ENCODE results near the gene MTHFD2L.
A peak's percentile ranks its signal among the peaks of the same experiment; 100 is the strongest.
"Not testable (repeated sequence)": the region's sequence is repeated elsewhere in the genome, so short reads cannot be mapped to it uniquely, and the experiment has no call there.

Gene MTHFD2L

GRCh38 chr4:74327762-74328161 lies 169.8 kb downstream of the MTHFD2L start:
- Histone ChIP-seq H3K4me1 (ENCODE audit: control insufficient read depth, insufficient read depth, low read length) (peaks cover 13% of the 10 kb centered on the region), H3K4me2 (ENCODE audit: low read length) (peak overlapping the region; percentile 48), H3K27me3 (ENCODE audit: control insufficient read depth, insufficient read depth, low read length) (no peaks in the 10 kb centered on the region), H3K9me3 (replicated peaks; ENCODE audit: low read length) (no peaks in the 10 kb centered on the region), H3K36me3 (ENCODE audit: insufficient read depth, low read length) (no peaks in the 10 kb centered on the region), H3K4me3 (ENCODE audit: low read length) (no peak overlapping the region), H3K9ac (ENCODE audit: low read depth, low read length) (peak overlapping the region; percentile 34)

GRCh38 chr4:74328501-74328900 lies 170.6 kb downstream of the MTHFD2L start:
- Histone ChIP-seq H3K4me3 (ENCODE audit: low read length) (no peak overlapping the region), H3K9ac (ENCODE audit: low read depth, low read length) (no peak overlapping the region), H3K4me2 (ENCODE audit: low read length) (no peak overlapping the region), H3K27me3 (ENCODE audit: control insufficient read depth, insufficient read depth, low read length) (no peaks in the 10 kb centered on the region), H3K4me1 (ENCODE audit: control insufficient read depth, insufficient read depth, low read length) (peaks cover 13% of the 10 kb centered on the region), H3K9me3 (replicated peaks; ENCODE audit: low read length) (no peaks in the 10 kb centered on the region), H3K36me3 (ENCODE audit: insufficient read depth, low read length) (no peaks in the 10 kb centered on the region)

DNA sequence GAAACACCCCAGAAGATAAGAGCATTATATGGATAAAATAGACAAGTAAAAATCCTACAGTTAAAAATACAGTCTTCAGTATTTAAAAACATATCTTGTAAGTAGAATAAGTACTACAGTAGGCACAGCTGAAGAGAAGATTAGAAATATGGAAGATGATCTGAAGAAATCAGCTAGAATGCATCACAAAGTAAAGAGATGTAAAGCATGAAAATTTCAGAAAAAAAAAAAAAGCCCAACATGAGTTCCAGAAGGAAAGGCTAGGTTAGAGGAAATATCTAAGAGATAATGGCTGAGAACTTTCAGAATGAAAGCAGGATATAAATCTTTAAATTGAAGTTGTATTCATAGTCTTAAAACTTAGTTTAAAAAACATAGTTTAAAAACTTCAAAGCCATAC lies 171.4 kb downstream of the MTHFD2L start:
- no peaks in the 10 kb centered on the region for H3K36me3 ChIP-seq (ENCODE audit: insufficient read depth, low read length)
- H3K4me1 ChIP-seq (ENCODE audit: control insufficient read depth, insufficient read depth, low read length) = peaks cover 13% of the 10 kb centered on the region
- no peak overlapping the region for H3K9ac ChIP-seq (ENCODE audit: low read depth, low read length)
- no peaks in the 10 kb centered on the region for H3K27me3 ChIP-seq (ENCODE audit: control insufficient read depth, insufficient read depth, low read length)
- H3K9me3 ChIP-seq (replicated peaks; ENCODE audit: low read length) = no peaks in the 10 kb centered on the region
- H3K4me3 ChIP-seq (ENCODE audit: low read length) = no peak overlapping the region
- H3K4me2 ChIP-seq (ENCODE audit: low read length) = no peak overlapping the region

- H3K27me3 ChIP-seq (ENCODE audit: control insufficient read depth, insufficient read depth, low read length) = no peaks in the 10 kb centered on the region
- no peaks in the 10 kb centered on the region for H3K36me3 ChIP-seq (ENCODE audit: insufficient read depth, low read length)
- H3K4me1 ChIP-seq (ENCODE audit: control insufficient read depth, insufficient read depth, low read length) = peaks cover 13% of the 10 kb centered on the region
- no peak overlapping the region for H3K4me2 ChIP-seq (ENCODE audit: low read length)
- no peak overlapping the region for H3K4me3 ChIP-seq (ENCODE audit: low read length)
- H3K9me3 ChIP-seq (replicated peaks; ENCODE audit: low read length) = no peaks in the 10 kb centered on the region
- no peak overlapping the region for H3K9ac ChIP-seq (ENCODE audit: low read depth, low read length)
Measured at GRCh38 chr4:74330295-74330750, 172.4 kb downstream of the MTHFD2L start.

DNA sequence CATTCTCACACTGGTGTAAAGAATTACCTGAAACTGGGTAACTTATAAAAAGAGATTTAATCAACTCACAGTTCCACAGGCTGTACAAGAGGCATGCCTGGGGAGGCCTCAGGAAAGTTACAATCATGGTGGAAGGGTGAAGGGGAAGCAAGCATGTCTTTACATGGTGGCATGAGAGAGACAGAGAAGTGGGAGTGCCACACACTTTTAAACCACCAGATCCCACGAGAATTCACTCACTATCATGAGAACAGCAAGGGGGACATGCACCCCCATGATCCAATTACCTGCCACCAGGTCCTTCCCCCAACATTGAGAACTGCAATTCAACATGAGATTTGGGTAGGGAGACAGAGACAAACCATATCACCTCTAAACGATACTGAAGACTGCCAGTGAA lies 173.3 kb downstream of the MTHFD2L start:
- no peak overlapping the region for H3K4me2 ChIP-seq (ENCODE audit: low read length)
- peaks cover 13% of the 10 kb centered on the region for H3K4me1 ChIP-seq (ENCODE audit: control insufficient read depth, insufficient read depth, low read length)
- H3K4me3 ChIP-seq (ENCODE audit: low read length) = no peak overlapping the region
- no peaks in the 10 kb centered on the region for H3K36me3 ChIP-seq (ENCODE audit: insufficient read depth, low read length)
- no peaks in the 10 kb centered on the region for H3K9me3 ChIP-seq (replicated peaks; ENCODE audit: low read length)
- H3K9ac ChIP-seq (ENCODE audit: low read depth, low read length) = no peak overlapping the region
- H3K27me3 ChIP-seq (ENCODE audit: control insufficient read depth, insufficient read depth, low read length) = no peaks in the 10 kb centered on the region

DNA sequence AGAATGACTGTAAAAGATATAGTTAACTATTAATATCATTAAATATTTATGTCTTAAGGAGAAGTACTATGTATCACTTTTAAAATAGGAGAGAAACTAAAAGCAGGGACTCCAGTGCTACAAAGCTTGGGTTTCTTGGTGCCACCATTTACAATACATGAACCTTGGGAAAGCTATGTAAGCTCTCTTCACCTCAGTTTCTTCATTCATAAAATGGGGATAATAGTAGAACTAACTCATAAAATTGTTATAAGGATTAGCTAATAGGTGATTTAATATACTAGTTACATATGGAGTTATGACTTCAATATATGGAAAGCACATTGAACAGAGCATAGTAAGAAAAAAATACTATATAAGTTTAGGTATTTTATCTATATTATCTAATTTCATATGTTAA lies 174.0 kb downstream of the MTHFD2L start:
- no peak overlapping the region for H3K9ac ChIP-seq (ENCODE audit: low read depth, low read length)
- no peak overlapping the region for H3K4me2 ChIP-seq (ENCODE audit: low read length)

DNA sequence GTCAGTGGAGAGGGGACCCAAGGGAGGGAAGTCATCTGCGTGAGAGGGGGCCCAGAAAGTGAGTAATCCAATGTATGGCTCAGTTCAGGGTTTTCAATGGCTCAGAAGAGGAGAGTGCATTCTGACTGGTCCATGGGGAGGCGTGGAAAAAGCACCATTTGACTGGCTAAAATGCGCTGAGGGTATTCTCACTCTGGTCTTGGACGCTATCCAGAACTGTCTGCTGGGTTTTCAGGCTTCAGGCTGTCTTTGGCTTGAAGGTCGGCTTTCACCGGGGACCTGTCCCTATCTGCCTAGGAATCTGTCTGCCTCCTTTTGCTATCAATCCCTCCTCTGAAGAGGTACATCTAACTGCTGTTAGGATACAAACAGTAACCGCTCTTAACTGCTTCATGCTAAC lies 176.7 kb downstream of the MTHFD2L start:
- Histone ChIP-seq H3K9ac (ENCODE audit: low read depth, low read length) (no peak overlapping the region), H3K9me3 (replicated peaks; ENCODE audit: low read length) (no peaks in the 10 kb centered on the region), H3K27me3 (ENCODE audit: control insufficient read depth, insufficient read depth, low read length) (no peaks in the 10 kb centered on the region), H3K4me3 (ENCODE audit: low read length) (no peak overlapping the region), H3K4me1 (ENCODE audit: control insufficient read depth, insufficient read depth, low read length) (no peaks in the 10 kb centered on the region), H3K36me3 (ENCODE audit: insufficient read depth, low read length) (no peaks in the 10 kb centered on the region), H3K4me2 (ENCODE audit: low read length) (no peak overlapping the region)

More for the DNA sequence above, 174.0 kb downstream of the MTHFD2L start:
- Histone ChIP-seq H3K4me3 (ENCODE audit: low read length) (no peak overlapping the region), H3K36me3 (ENCODE audit: insufficient read depth, low read length) (no peaks in the 10 kb centered on the region), H3K27me3 (ENCODE audit: control insufficient read depth, insufficient read depth, low read length) (no peaks in the 10 kb centered on the region), H3K4me1 (ENCODE audit: control insufficient read depth, insufficient read depth, low read length) (peaks cover 12% of the 10 kb centered on the region), H3K9me3 (replicated peaks; ENCODE audit: low read length) (no peaks in the 10 kb centered on the region)

DNA sequence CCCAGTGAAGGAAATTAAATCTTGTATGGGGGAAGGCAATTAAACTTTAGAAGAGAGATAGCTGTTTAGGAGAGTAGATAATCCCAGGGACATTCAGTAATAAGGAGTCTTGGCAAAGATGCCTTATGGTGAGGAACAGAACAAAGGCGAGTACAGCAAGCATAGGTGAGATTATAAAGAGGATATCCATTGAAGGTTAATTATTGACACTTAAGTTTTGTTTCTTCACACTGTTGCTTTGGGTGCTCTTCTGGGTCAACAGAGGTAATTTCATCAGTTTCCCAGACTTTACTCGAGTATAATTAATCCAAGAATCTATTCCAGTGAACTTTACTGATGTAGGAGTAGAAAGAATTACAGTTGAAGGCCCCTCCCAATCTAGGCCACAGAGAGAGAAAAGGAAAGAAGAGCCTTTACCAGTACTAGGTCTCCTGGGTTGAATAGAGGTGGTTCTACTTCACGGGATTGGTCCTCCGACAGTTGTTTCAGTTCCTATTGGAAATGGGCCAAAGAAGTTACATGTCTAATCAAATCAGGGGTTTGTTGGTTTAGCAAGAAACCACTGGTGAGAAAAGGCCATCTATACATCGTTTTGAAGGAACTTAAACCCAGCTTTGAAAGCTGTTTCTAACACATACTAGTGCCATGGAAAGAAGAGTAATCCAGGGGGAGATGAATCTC lies 177.6 kb downstream of the MTHFD2L start:
- Histone ChIP-seq H3K27me3 (ENCODE audit: control insufficient read depth, insufficient read depth, low read length) (no peaks in the 10 kb centered on the region), H3K4me1 (ENCODE audit: control insufficient read depth, insufficient read depth, low read length) (peaks cover 3% of the 10 kb centered on the region), H3K4me3 (ENCODE audit: low read length) (no peak overlapping the region), H3K9ac (ENCODE audit: low read depth, low read length) (no peak overlapping the region), H3K9me3 (replicated peaks; ENCODE audit: low read length) (no peaks in the 10 kb centered on the region), H3K36me3 (ENCODE audit: insufficient read depth, low read length) (no peaks in the 10 kb centered on the region), H3K4me2 (ENCODE audit: low read length) (no peak overlapping the region)

- peaks cover 3% of the 10 kb centered on the region for H3K4me1 ChIP-seq (ENCODE audit: control insufficient read depth, insufficient read depth, low read length)
- H3K4me2 ChIP-seq (ENCODE audit: low read length) = no peak overlapping the region
- no peaks in the 10 kb centered on the region for H3K9me3 ChIP-seq (replicated peaks; ENCODE audit: low read length)
- H3K36me3 ChIP-seq (ENCODE audit: insufficient read depth, low read length) = no peaks in the 10 kb centered on the region
- H3K27me3 ChIP-seq (ENCODE audit: control insufficient read depth, insufficient read depth, low read length) = no peaks in the 10 kb centered on the region
- no peak overlapping the region for H3K9ac ChIP-seq (ENCODE audit: low read depth, low read length)
- H3K4me3 ChIP-seq (ENCODE audit: low read length) = no peak overlapping the region
Measured at GRCh38 chr4:74338792-74339333, 180.9 kb downstream of the MTHFD2L start.

GRCh38 chr4:74339501-74339900 lies 181.6 kb downstream of the MTHFD2L start:
- Histone ChIP-seq H3K4me2 (ENCODE audit: low read length) (no peak overlapping the region), H3K4me1 (ENCODE audit: control insufficient read depth, insufficient read depth, low read length) (peaks cover 3% of the 10 kb centered on the region), H3K9ac (ENCODE audit: low read depth, low read length) (no peak overlapping the region), H3K4me3 (ENCODE audit: low read length) (no peak overlapping the region), H3K9me3 (replicated peaks; ENCODE audit: low read length) (peaks cover 4% of the 10 kb centered on the region), H3K36me3 (ENCODE audit: insufficient read depth, low read length) (no peaks in the 10 kb centered on the region), H3K27me3 (ENCODE audit: control insufficient read depth, insufficient read depth, low read length) (no peaks in the 10 kb centered on the region)

- not testable (repeated sequence) for H3K4me2 ChIP-seq (ENCODE audit: low read length); H3K27me3 ChIP-seq (ENCODE audit: control insufficient read depth, insufficient read depth, low read length); H3K9ac ChIP-seq (ENCODE audit: low read depth, low read length); H3K9me3 ChIP-seq (replicated peaks; ENCODE audit: low read length); H3K4me3 ChIP-seq (ENCODE audit: low read length); H3K4me1 ChIP-seq (ENCODE audit: control insufficient read depth, insufficient read depth, low read length); H3K36me3 ChIP-seq (ENCODE audit: insufficient read depth, low read length)
Measured at GRCh38 chr4:74340421-74340820, 182.5 kb downstream of the MTHFD2L start.

DNA sequence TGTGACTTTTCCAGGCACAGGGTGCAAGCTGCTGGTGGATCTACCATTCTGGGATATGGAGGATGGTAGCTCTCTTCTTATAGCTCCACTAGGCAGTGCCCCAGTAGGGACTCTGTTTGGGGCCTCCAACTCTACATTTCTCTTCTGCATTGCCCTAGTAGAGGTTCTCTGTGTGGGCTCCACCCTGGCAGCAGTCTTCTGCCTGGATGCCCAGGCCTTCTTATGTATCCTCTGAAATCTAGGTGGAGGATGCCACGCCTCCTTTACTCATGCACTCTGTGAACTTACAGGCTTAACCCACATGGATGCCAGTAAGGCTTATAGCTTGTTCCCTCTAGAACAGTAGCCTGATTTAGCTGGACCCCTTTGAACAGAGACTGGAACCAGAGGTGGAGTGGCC lies 186.1 kb downstream of the MTHFD2L start:
- no peak overlapping the region for H3K4me2 ChIP-seq (ENCODE audit: low read length)
- H3K27me3 ChIP-seq (ENCODE audit: control insufficient read depth, insufficient read depth, low read length) = no peaks in the 10 kb centered on the region
- no peaks in the 10 kb centered on the region for H3K36me3 ChIP-seq (ENCODE audit: insufficient read depth, low read length)
- no peak overlapping the region for H3K4me3 ChIP-seq (ENCODE audit: low read length)
- H3K4me1 ChIP-seq (ENCODE audit: control insufficient read depth, insufficient read depth, low read length) = peaks cover 3% of the 10 kb centered on the region
- no peak overlapping the region for H3K9ac ChIP-seq (ENCODE audit: low read depth, low read length)
- H3K9me3 ChIP-seq (replicated peaks; ENCODE audit: low read length) = peaks cover 4% of the 10 kb centered on the region
